ENCODE data around the gene RNASE1. TPM values are rescaled to one million over a fixed set of nuclear protein-coding genes. Genes with fewer than 3 reads are reported as not detected.

The RNASE1 gene
- total and polyA plus RNA-seq, 9 of the 15 experiments (the other 6 are each of a cell fraction or from before 2014, with no cell fraction given) = 6.4 to 33.3 (median 13.9) TPM

- TF ChIP-seq CLOCK (CRISPR knock-in tag; IDR thresholded peaks at IDR 0.05; ENCODE audit: borderline replicate concordance) (no peak), EZH2 (IDR thresholded peaks at IDR 0.05; ENCODE audit: borderline replicate concordance, low read depth, low read length) (no peak), ZBED1 (IDR thresholded peaks at IDR 0.05) (no peak), ZNF780A (CRISPR knock-in tag; IDR thresholded peaks at IDR 0.05) (no peak), NFIC (IDR thresholded peaks at IDR 0.05) (no peak), TSC22D4 (tag; IDR thresholded peaks at IDR 0.05) (no peak), ZNF318 (IDR thresholded peaks at IDR 0.05; ENCODE audit: borderline replicate concordance in 1 of 2, low read depth in 1 of 2) (no peak), VEZF1 (CRISPR knock-in tag; IDR thresholded peaks at IDR 0.05) (no peak), SMAD4 (CRISPR knock-in tag; conservative IDR thresholded peaks at IDR 0.05) (0 out of 2 replicates have a peak, but pooled peaks have one; percentile 26), CREM (IDR thresholded peaks at IDR 0.05; ENCODE audit: low read depth) (no peak), MXI1 (IDR thresholded peaks at IDR 0.05; ENCODE audit: low read depth, low read length) (no peak), ZNF436 (CRISPR knock-in tag; IDR thresholded peaks at IDR 0.05) (no peak), ESRRB (CRISPR knock-in tag; IDR thresholded peaks at IDR 0.05; ENCODE audit: borderline replicate concordance) (no peak), NFXL1 (CRISPR knock-in tag; IDR thresholded peaks at IDR 0.05) (no peak)
- TF ChIP-seq, protein P1, sequence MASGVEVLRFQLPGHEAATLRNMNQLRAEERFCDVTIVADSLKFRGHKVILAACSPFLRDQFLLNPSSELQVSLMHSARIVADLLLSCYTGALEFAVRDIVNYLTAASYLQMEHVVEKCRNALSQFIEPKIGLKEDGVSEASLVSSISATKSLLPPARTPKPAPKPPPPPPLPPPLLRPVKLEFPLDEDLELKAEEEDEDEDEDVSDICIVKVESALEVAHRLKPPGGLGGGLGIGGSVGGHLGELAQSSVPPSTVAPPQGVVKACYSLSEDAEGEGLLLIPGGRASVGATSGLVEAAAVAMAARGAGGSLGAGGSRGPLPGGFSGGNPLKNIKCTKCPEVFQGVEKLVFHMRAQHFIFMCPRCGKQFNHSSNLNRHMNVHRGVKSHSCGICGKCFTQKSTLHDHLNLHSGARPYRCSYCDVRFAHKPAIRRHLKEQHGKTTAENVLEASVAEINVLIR (CRISPR knock-in tag; IDR thresholded peaks at IDR 0.05) = no peak
These were observed 2.6 kb downstream of the RNASE1 start (continued) for GRCh38 chr14:20799892-20800544.

Data from K562 (cell line).